ENCODE data around the gene NRDE2.

NRDE2 gene

GRCh38 chr14:90294872-90295271, 36.9 kb downstream of the NRDE2 start:
- DNase-seq: no peak

DNA sequence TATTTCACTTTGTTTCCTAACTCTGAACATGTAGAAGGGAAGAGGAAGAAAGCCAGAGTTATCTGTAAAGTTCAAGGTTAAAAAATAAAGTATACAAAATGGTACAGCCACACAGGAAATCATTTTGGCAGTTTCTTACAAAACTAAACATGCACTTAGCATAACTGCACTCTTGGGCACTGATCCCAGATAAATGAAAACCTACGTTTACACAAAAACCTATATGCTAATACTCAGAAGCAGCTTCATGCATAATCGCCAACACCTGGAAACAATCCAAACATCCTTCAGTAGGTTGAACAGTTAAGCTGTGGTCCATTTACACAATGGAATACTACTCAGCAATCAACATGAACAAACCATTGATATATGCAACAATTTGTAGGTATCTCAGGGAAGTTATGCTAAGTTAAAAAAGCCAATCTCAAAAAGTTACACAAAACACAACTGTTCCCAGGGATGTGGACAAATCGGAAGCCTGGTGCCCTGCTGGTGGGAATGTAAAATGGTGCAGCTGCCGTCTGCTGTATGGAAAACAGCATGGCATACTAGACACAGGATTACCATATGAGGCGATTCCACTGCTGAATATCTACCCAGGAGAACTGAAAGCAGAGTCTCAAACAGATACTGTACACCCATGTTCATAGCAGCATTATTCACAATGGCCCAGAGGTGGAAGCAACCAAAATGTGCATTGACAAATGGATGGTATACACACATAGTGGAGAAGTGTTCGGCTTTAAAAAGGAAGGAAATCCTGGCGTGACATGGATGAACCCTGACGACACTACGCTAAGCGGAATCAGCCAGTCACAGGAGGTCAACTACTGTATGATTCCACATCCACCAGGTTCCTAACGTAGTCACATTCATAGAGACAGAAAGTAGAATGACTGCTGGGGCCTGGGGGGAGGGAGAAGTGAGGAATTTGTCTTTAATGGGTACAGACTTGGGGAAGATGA, 37.7 kb downstream of the NRDE2 start:
- no peak for DNase-seq

- DNase-seq: no peak
These were observed 40.0 kb downstream of the NRDE2 start for GRCh38 chr14:90291699-90292098.

- DNase-seq: no peak
These were observed 41.3 kb downstream of the NRDE2 start for GRCh38 chr14:90290337-90291011.

GRCh38 chr14:90288651-90289355, 42.9 kb downstream of the NRDE2 start:
- no peak for DNase-seq

DNA sequence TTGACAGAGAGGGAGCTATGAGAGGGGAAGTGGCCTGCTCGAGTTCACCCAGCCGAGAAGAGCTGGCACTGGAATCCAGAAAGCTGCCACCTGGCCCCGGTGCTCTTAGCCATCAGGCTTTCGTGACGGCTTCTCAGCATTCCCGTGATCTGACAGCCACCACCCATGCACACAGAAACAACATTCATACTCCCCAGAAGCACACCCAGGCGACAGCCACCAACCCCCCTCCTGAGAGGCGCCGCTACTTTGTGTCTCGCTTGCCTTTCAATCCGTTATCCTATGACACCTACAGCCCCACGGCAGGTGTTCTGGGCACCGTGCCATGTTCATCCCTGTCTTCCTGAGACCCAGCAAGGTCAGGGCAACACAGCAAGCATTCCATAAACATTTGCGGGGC, 44.0 kb downstream of the NRDE2 start:
- DNase-seq: no peak

DNA sequence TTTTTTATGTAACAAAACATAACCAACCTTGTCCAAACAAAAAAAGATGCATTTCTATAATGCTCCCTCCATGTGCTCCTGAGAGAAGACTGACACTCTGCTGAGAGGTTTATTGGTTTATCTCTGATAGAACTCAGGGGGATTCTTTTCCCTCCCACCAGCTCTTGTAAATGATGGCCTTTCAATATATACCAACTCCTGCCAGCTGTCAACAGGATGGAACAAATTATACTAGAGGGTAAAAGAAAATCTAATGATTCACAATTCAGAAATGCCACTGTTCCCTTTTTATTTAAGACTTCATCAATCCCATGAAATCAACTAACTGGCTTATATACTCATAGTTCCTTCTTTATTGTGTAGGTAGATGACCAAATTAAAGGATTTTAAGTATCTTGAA, 50.0 kb downstream of the NRDE2 start:
- DNase-seq: no peak

- DNase-seq: no peak
These were observed 50.5 kb downstream of the NRDE2 start for GRCh38 chr14:90281261-90281660.

DNA sequence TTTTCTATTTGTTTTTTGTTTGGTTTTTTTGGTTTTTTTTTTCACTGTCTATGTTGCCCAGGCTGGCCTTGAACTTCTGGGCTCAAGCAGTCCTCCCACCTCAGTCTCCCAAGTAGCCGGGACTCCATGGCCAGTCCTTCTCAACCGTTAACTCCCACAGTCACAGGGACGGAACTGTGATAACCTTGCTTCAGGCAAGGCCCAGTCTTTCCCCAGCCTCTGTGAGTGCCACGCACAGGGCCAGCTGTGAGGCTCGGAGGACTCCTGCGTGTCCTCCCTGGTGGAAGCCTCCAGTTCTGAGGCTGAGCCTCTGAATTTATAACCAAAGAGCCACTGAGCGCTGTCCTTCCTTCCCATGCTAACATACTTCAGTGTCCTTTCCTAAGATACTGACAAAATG, 51.6 kb downstream of the NRDE2 start:
- DNase-seq: no peak

DNA sequence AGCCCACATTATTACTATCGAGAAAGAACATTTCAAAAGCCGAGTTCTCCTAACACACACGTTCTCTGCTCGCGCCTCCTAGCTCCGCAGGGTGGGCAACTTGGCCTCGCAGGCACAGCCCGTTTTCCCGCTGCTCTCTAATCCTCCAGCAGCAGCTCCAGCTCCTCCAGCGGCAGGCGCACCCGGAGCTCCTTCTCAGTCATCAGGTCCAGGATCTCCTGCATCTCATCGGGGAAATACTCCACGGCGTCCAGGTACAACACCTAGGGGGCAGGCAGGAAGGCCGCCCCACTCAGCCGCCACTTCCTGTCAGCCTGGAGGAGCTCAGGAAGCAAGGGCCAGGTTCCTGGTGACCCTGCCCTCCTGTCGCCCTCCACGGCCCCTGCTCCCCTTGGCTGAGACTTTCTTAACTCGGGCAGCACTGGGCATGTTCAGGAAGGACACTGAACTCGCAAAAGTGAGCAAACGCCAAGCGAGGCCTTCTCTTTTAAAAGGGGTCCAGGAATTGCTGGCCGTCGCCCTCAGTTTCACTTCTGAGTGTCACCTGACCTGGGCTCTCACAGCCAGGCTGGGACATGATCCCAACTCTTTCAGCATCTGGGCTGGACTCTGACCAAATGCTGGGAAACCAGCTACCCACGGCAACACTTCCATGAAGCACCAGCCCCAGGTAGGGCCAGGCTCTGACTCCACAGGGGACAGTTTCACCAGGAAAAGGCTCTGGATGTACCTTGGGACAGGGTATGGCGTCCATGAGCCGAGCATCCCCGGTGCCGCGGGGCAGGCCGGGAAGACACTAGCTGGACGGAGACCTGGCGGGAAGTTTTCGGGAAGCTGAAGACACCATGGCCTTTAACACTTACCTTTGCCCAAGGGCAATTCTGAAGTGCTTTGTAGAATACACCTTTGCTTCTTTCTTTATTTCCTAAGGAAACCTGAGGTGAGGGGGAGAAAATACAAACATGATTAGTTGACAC, 53.3 kb downstream of the NRDE2 start:
- no peak for DNase-seq

DNA sequence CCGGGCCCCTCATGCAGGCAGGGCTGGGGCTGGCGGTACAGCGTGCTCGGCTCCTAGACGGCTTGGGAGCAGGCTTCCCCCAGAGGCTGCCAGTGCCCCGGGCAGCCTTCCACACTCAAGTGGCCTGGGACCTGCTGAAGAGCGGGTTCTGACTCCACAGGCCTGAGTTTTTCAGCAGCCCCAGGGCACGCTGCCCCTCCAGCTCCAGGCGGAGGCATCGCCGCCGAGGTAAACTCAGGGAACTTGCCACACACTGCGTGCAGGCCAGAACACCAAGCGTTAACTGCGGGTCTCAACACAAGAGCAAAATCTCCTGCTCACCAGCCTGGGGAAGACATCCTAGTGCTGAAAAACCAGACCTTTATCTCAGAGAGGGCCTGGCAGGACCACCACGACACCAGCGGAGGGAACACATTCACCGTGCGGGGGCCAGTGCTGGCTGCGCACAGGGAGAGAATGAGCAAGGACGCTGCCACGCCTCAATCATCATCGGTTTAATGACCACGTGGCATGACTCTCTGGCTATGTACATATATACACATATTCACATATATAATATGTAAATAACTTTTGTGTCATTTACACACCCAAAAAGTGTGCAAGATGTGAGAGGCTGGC, 54.1 kb downstream of the NRDE2 start:
- no peak for DNase-seq

GRCh38 chr14:90276646-90277367, 54.9 kb downstream of the NRDE2 start:
- DNase-seq: no peak

DNA sequence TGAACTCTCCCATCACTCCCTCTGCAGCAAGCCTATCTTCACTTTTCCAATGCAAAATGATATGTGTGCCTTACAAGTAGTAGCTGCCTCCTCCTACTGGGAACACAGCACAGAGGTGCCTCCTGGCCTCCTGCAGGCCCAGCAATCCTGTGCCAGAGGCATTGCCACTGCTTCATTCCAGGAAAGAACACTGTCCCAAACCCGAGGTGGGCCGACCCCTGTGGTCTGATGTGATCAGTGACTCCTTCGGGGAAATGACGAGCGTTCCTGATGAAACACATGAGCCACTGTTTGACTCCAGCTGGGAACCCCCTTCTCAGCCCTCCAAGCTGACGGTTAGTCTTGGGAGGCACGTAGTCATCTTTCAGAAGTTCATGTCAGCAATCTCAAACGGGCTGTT, 55.9 kb downstream of the NRDE2 start:
- no peak for DNase-seq

DNA sequence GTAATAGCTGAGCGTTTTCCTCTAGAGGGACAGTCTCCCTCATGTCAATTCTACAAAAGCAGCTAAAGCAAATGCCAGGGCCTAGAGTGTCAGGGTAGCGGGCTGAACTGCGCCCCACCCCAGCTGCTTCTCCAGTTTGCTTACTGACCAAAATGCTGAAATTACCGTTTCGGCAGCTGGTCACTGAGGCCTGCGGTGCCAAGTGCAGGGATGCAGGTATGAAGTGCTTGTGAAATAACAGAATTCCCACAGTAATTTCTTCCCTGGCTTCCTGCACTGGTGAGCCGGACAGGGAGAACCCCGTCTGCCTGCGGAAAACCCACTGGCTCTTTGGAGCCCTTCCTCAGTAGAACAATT, 56.3 kb downstream of the NRDE2 start:
- no peak for DNase-seq

- DNase-seq: no peak
These were observed 56.8 kb downstream of the NRDE2 start for GRCh38 chr14:90274808-90275457.

GRCh38 chr14:90274019-90274418, 57.7 kb downstream of the NRDE2 start:
- DNase-seq: no peak

- no peak for DNase-seq
These were observed 58.2 kb downstream of the NRDE2 start for GRCh38 chr14:90273532-90273931.

DNA sequence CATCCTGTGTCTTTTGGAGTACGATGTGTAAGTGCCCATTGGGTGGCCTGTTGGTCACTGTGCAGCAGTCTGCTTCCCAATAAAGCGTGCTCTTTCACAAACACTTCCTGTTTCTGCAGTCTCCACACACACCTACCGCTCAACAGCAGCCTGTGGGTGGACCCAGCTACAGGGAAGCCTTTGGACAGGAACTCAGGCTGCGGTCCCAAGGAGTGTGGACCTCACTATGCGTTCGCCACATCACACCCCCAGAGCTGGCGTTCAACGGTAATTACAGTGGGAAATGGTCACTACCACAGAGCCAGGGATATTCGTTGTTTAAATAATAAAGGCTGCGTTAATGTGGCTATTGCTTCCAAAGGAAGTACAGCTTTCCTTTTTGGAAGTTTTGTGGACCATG, 59.2 kb downstream of the NRDE2 start:
- no peak for DNase-seq

DNA sequence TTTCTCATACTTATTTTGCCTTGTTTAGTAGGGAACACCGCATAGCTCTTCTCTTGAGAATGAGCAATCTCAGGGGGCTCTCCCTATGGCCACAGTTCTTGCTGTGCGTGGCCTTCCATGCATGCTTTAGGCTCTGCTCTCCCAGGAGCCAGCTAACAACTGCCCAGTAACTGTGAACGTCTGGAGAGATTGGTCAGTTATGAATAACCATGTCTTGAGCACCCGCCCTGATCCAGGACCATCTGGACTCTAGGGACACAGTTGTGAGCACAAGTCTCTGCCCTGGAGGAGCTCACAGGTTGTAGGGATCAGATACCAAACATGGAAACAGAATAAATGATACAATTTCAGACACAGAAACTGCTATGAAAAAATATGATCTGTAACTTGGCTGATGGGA, 63.3 kb downstream of the NRDE2 start:
- DNase-seq: no peak

GRCh38 chr14:90266441-90267154, 65.1 kb downstream of the NRDE2 start:
- DNase-seq: no peak
